Measurements from ENCODE around the gene CACUL1.
"Not testable (repeated sequence)": the region's sequence is repeated elsewhere in the genome, so short reads cannot be mapped to it uniquely, and the experiment has no call there.

Gene CACUL1

GRCh38 chr10:118768041-118768919, 13.5 kb upstream of the CACUL1 start:
- DNase-seq, result no peak

GRCh38 chr10:118767297-118768040, 12.7 kb upstream of the CACUL1 start:
- DNase-seq, result no peak

DNA sequence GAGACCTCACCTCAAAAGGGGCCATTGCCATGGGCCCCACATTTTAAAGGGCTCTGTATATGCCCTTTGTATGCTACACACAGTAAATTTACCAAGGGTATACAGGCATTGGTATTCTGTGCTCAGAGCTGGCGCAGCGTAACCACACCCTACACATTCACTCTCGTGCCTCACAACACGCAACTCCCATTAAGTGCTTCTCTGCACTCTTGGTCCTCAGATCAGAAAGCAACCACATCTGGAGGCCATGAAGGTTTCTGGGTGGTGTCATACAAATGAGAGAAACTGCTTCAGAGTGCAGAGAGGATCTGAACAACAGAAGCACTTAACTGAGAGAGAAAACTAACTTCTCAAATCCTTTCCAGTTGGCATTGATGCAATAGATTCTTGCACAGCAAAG, 9.4 kb upstream of the CACUL1 start:
- DNase-seq, result no peak

DNA sequence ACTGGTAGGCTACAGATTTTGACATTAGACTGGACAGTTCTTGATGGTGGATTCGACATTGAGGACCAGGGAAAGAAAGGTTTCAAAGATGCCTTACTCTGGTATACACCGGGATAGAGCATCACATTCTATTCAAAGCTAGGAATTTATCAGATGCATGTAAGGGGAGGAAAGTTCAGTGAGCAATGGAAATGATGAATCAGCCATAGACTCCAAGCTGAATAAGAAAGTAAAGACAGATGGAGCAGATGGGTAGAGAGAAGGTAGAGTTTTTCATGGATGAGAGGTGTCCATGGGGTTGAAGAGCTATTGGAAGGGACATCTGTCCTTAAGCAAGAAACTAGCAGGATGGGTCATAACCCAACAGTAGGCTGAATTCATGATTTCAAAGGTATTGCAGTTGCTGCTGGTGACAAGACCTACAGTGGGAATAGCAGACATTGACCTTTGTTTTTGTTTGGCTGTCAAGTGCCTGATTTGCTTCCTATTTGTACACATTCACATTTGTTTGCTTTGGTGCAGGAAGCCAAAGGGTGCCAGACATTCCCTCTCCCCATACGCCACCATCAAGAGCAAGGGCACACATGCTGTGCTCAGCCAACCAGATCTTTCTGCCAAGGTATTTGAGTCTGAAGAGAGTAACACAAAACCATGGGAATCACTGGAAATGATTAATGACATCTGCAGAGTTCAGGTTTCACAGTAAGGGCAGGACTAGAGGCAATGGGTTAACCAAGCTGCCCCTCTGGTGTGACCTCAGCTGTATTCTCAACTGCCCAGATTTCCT, 8.6 kb upstream of the CACUL1 start:
- no peak for DNase-seq

- DNase-seq, result no peak
These were observed 5.5 kb upstream of the CACUL1 start for GRCh38 chr10:118760265-118760664.

DNA sequence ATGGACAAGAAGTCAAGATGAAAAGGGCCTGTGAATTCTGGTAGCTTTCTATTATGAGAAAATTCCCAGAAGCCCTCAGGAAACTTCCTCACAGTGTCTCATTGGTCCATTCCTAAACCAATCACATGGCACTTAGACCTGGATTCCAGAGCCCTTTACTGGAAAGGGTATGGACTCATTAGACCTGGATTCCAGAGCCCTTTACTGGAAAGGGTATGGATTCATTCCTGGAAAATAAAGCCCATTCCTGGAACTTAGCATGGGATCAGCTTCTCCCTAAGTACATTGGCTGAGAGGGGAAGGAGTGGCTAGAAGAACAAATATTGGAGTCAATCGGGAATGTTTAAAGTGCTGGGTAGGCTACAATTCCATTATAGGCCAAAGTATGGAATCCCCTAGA, 3.7 kb upstream of the CACUL1 start:
- DNase-seq, result no peak

GRCh38 chr10:118754229-118754555, 578 bp downstream of the CACUL1 start:
- no peak for DNase-seq

DNA sequence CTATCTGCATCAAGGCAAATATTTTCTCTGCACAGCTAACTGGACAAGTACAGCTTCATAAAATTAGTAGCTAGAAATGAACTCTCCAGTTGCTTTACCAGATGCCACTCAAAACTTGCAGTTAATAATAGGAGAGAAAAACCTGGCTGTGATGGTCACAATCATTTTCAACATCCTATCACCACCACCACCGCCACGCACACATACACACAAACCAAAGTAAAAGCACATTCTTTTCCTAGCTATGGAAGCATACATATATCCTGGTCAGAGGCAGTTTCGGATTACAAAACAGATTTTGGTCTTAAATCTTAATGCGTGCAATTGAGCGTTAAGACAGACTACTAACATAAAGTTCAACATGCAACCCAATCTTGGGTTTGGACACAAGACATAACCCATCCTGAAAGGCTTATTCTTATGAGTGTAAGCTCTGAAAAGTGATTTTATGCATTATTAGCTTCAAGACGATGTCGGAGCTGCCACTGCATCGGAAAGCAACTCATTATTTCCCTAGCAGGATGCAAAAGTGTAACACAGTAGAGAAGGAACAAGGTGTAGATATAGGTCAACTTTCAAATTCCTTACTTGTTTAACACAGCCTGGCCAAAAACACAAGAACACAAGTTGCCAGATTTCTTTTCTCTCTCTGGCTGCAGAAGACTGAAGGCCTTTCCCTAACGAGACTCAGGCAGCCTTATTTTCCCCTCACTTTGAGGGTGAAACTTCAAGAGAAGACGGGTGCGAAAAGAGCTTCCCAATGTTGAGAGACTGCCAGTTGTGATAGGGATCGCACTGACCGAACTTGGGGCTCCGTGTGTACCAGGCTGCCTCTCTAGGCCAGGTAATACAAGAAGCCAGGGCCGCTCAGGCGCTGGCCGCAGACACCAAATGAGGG, 1.2 kb downstream of the CACUL1 start:
- peak; percentile 39 for DNase-seq

- no peak for DNase-seq
These were observed 2.4 kb downstream of the CACUL1 start for GRCh38 chr10:118752409-118752808.

- no peak for DNase-seq
These were observed 3.5 kb downstream of the CACUL1 start for GRCh38 chr10:118751265-118751664.

DNA sequence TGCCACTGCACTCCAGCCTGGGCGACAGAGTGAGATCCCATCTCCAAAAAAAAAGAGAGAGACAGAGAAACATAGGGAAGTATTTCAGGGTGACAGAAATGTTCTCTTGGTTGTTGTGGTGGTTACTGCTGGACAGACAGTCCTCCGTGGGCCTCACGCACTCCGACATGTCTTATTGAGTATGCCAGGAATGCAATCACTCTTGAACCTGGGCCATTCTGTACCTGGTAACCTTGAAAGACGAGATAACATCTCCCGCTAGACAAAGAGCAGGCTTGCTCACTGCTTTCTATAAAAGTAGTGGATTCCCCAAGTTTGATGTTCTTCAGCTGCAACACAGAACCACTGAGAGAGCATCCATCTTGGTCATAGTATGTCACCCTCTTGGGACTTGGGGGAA, 6.7 kb downstream of the CACUL1 start:
- no peak for DNase-seq

GRCh38 chr10:118746246-118746645, 8.5 kb downstream of the CACUL1 start:
- no peak for DNase-seq

GRCh38 chr10:118745056-118745455, 9.7 kb downstream of the CACUL1 start:
- DNase-seq, result no peak

DNA sequence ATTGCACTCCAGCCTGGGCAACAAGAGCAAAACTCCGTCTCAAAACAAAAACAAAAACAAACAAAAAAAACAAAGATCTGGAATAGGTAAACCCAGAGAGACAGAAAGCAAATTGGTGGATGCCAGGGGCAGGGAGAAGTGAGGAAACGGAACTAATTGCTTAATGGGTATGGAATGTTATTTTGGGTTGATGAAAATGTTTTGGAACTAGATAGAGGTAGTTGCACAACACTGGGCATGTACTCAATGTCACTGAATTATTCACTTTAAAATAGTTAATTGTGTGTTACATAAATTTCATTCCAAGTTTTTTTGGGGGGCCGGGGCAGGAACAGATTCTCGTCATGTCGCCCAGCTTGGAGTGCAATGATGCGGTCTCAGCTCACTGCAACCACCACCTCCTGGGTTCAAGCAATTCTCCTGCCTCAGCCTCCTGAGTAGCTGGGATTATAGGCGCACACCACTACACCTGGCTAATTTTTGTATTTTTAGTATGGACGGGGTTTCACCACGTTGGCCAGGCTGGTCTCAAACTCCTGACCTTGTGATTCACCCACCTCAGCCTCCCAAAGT, 10.3 kb downstream of the CACUL1 start:
- not testable (repeated sequence) for DNase-seq

DNA sequence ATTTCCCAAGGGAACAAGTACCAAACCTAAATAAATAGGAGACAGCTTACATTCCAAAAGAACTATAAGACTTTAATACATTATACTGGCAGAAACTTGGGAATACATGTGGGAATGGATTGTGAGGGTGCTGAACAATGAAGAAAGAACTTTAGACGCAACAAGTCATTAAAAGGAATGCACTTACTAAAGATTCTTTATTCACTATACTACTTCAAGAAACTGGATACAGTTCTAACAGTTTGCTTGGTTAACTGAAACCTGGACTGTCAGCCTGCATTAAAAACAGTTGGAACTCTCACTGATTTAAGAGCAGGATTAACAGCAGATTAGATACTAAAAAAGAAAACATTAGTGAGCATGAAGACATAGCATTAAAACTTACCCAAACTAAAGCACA, 12.0 kb downstream of the CACUL1 start:
- no peak for DNase-seq

GRCh38 chr10:118742032-118742431, 12.7 kb downstream of the CACUL1 start:
- no peak for DNase-seq

GRCh38 chr10:118738406-118738805, 16.4 kb downstream of the CACUL1 start:
- DNase-seq, result no peak

DNA sequence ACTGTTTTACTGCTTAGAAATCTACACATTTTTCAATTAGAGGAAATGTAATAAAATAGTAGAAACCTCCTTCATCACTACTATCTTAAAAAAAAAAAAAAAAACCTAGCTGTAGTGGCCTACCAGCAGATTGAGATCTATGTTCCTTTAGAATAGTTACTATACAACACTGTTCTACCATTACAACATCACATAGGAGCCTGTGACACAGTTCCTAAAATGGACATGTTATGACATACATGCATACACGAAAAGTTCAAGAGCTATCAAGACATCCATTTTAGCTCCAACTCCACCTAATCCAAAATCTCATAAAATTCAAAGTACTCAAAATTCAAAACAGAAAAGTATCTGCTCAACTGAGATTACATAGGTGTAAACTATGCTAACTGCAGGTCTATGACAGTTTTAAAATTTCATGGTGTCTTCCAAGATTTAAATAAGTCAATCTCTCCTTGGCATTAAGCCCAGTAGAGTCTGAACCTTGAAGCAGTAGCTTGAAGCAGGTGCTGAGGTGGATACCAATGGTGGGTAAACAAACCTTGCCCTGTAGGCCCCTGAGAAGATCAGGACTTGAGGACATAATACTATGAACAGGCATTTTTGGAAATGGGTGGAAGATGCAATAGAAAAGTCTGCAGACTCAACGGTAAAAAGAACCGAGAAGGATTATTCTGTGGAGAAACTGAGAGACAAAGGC, 17.0 kb downstream of the CACUL1 start:
- no peak for DNase-seq

DNA sequence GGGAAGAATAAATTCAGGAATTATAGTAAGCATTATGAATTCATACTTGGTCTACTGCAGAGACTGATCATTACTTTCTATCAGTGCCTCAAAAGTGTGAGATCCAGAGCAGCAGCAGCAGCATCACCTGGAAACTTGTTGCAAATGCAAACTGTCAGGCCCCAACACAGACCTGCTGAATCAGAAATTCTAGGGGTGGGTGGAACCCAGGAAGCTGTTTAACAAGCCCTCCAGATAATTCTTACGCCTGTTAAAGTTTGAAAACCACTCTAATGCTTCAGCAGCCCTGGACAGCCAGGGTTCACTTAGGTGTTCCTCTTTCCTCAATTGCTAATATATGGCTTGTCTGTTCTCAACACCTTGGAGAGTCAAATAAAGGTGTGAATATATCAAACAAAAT, 19.5 kb downstream of the CACUL1 start:
- DNase-seq, result no peak

GRCh38 chr10:118734475-118734874, 20.3 kb downstream of the CACUL1 start:
- DNase-seq, result no peak
